ENCODE data around the gene CARD19.

Gene CARD19

GRCh38 chr9:93053781-93054331 is 42.2 kb upstream of the CARD19 start:
- DNase-seq (ENCODE audit: low read depth, low spot score), result no peak
- in situ Hi-C loops (cut with HindIII; ENCODE audit: low sequenced_read_pairs), result no loop called here

GRCh38 chr9:93054758-93055704 is 41.0 kb upstream of the CARD19 start:
- no peak overlapping the region for H3K4me3 ChIP-seq (ENCODE audit: low read depth, low read length)
- DNase-seq (ENCODE audit: low read depth, low spot score), result no peak
- in situ Hi-C loops (cut with HindIII; ENCODE audit: low sequenced_read_pairs), result no loop called here

More at GRCh38 chr9:93053781-93054331, 42.2 kb upstream of the CARD19 start:
- TF ChIP-seq CTCF (IDR thresholded peaks at IDR 0.05; ENCODE audit: low read depth, low read length), result no peak
- no peak overlapping the region for H3K4me3 ChIP-seq (ENCODE audit: low read depth, low read length)

GRCh38 chr9:93057042-93057702 is 38.8 kb upstream of the CARD19 start:
- in situ Hi-C loops (cut with HindIII; ENCODE audit: low sequenced_read_pairs), result no loop called here
- no peak for TF ChIP-seq CTCF (IDR thresholded peaks at IDR 0.05; ENCODE audit: low read depth, low read length)
- no peak overlapping the region for H3K4me3 ChIP-seq (ENCODE audit: low read depth, low read length)
- no peak for DNase-seq (ENCODE audit: low read depth, low spot score)

More at GRCh38 chr9:93054758-93055704, 41.0 kb upstream of the CARD19 start:
- TF ChIP-seq CTCF (IDR thresholded peaks at IDR 0.05; ENCODE audit: low read depth, low read length), result no peak

- no peak for TF ChIP-seq CTCF (IDR thresholded peaks at IDR 0.05; ENCODE audit: low read depth, low read length)
- no peak for DNase-seq (ENCODE audit: low read depth, low spot score)
- in situ Hi-C loops (cut with HindIII; ENCODE audit: low sequenced_read_pairs), result no loop called here
- H3K4me3 ChIP-seq (ENCODE audit: low read depth, low read length), result no peak overlapping the region
Observed at GRCh38 chr9:93057703-93058354, 38.2 kb upstream of the CARD19 start.

GRCh38 chr9:93058355-93059010 is 37.5 kb upstream of the CARD19 start, which contains the start of gene SUSD3:
Gene SUSD3 (plus strand): TSS chr9:93058701. CDS start chr9:93058743, 42 bp downstream.
- DNase-seq (ENCODE audit: low read depth, low spot score), result no peak
- in situ Hi-C loops (cut with HindIII; ENCODE audit: low sequenced_read_pairs), result no loop called here

More at GRCh38 chr9:93058355-93059010, 37.5 kb upstream of the CARD19 start, which contains the start of gene SUSD3:
- TF ChIP-seq CTCF (IDR thresholded peaks at IDR 0.05; ENCODE audit: low read depth, low read length), result no peak
- H3K4me3 ChIP-seq (ENCODE audit: low read depth, low read length), result no peak within 1 kb of the TSS

Data from astrocyte of the spinal cord (primary cell).